ENCODE measurements around the gene GPR101.

Gene GPR101, protein sequence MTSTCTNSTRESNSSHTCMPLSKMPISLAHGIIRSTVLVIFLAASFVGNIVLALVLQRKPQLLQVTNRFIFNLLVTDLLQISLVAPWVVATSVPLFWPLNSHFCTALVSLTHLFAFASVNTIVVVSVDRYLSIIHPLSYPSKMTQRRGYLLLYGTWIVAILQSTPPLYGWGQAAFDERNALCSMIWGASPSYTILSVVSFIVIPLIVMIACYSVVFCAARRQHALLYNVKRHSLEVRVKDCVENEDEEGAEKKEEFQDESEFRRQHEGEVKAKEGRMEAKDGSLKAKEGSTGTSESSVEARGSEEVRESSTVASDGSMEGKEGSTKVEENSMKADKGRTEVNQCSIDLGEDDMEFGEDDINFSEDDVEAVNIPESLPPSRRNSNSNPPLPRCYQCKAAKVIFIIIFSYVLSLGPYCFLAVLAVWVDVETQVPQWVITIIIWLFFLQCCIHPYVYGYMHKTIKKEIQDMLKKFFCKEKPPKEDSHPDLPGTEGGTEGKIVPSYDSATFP

GRCh38 chrX:137033774-137034507 lies at the start of gene GPR101:
TSS of gene GPR101 (minus strand) at chrX:137033995. CDS start at chrX:137031674, 2,321 bp downstream.
- DNase-seq: no peak

DNA sequence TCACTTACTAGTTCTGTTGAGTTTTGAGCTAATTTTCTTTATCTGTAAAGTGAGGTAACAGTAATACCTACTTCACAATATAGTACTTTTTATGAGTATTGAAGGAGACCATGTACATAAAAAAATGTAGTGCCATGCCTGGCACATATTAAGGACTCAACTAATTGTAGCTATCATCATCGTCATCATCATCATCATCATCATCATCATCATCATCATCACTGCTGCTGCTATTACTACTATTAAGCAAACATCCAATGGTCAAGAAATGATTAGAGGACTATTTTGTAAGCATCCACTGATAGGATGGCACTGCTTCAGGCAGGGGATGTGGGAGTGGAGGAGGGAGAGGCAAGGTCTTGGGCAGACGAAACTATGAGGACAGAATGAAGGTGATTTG lies 47.4 kb upstream of the GPR101 start:
- DNase-seq: no peak

- DNase-seq: no peak
Observed at GRCh38 chrX:137072396-137072795, 38.6 kb upstream of the GPR101 start.

DNA sequence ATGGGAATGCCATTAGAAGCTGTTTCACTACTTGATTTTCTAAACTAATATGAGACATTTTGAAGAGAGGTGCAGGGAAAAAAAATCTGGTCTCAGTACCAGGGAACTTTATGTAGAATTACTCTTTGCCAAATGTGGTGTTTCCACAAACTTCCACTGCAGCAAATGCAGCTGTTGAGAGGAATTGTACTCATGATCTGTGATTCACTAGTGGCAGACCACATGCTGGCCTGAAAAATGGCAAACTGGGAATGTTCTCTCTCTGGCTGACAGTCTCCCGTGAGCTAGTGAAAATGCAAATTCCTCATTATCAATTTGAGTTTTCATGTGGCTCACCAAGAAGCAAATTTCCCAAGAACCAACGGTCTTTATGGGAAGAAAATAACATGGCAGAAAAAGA lies 37.8 kb upstream of the GPR101 start:
- DNase-seq: no peak

GRCh38 chrX:137067147-137067546 lies 33.4 kb upstream of the GPR101 start:
- DNase-seq: no peak

- no peak for DNase-seq
Observed at GRCh38 chrX:137062915-137063617, 29.3 kb upstream of the GPR101 start.

DNA sequence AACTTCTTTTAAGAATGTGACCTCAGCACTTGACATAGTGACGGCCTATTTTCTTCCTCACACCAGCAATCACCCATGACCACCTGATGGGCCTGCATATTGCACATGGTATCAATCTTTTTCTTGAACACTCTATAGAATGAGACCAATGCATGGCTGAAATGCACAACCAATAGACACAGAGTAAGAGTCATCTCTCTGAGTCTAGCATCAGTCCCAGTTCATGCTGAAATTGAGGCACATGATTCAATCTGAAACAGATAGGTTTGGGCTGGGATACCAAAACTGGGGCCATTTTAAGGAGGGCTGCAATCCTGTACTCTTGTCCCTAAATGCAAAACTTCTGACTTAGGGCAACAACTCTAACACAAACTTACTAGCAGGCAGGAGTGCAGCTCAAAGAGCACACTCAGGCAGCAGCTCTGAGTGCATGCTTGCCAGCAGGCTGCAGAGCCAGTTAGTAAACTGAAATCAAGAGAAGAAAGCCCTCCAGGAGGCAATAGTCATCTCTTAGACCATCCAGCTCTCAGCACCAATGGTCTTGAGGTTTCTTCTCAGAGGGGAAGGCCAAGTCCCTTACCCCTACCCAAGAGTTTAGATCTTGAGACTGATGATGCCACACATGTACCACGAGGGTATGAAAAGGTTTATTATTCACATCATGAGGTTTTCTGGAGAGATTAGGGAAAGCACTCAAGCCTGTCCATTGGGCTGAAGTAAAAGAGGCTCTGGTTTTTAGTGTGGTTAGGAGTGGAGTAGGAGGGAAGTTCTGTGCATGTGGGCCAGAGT lies 24.7 kb upstream of the GPR101 start:
- no peak for DNase-seq

DNA sequence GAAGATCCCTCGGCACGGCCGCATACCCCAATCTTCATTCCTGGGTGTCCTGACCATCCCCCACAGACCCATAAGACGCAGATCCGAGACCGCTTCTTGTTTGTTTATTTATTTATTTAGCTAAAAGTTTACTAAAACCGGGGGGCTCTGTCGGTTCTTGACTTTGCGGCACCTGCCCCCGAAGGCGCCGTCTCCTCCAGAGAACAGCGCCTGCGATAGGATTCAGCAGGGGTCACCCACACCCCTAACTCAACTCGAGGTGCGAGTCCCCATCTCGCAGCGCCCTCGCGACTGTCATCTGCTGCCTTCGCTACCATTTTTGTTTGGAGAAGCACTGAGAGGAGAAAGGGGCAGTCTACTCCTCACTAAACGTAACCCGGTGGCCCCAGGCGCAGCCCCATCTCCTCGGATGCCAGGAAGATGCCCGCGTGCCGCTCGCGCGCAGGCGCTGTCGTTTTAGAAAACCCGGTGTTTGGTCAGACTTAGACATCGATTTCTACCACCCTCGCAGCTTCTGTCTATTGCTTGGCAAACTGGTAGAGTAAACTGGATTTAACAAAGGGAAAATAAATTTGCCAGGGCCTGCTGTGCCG lies 18.9 kb upstream of the GPR101 start:
- no peak for DNase-seq

DNA sequence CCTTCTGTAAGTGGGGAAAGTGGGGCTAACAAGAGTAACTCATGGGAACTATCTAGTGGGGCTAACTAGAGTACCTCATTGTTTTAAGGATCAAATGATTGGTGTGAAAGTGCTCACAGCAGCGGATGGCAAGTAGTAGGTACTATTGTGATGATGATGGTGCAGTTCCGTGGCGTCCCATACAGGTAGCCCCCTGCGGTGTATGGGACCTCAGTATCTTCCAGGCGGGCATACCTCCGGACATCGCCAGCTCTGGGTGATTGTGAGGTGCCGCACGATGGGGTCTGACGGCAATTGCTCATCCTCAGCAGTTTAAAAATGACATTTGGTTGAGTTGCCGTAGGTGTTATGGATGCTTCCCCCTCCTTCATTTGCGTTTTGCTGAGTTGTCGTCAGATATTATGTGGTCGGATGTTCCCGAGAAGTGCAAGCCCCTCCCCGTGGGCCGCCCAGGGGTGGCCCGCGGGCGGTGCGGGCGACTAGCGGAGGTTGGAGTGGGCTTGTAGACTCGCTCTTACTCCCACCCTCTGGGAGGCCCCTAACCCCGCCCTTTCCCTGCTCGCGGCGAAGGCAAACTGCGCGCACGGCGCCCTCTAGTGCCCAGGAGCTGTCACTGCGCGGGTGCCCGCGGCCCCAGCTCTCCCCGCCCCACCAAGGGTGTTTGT lies 18.3 kb upstream of the GPR101 start:
- DNase-seq: peak; percentile 5

GRCh38 chrX:137044893-137045292 lies 11.1 kb upstream of the GPR101 start:
- no peak for DNase-seq

DNA sequence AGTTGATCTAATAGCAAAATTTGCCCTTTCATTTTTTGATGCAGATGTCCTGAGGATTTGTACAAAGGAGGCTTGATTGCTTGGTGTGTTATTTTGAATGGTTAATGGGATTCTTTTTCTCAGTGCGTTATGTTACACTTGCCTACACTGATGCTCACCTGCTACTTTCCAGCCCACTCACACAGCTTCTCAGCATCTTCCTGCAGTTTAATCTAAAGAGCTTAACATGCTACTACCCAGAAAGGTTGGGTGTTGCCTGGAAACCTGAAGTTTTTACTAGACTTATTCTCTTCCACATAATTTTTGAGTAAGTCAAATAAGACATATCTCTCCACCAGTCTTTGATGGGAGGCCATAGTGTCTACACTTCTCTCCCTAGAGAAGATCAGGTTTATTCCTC lies 9.9 kb upstream of the GPR101 start:
- DNase-seq: no peak

- DNase-seq: no peak
Observed at GRCh38 chrX:137041329-137041728, 7.5 kb upstream of the GPR101 start.

GRCh38 chrX:137040113-137040794 lies 6.5 kb upstream of the GPR101 start:
- DNase-seq: no peak

DNA sequence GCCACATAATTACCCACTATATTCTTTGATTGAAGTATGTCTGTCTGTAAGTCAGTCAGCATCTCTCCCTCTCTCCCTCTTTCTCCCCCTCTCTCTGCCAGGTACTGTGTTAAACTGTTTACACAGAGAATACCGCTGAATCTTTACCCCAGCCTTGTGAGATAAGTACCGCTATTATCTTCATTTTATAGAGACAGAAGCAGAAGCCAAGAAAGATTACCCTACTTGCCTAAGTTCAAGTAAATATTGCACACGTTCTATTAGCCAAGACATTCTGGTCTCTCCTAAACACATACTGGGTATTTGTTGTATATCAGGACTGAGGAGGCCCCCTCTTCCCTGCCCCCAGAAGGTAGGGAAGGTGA lies 695 bp upstream of the GPR101 start:
- no peak for DNase-seq

DNA sequence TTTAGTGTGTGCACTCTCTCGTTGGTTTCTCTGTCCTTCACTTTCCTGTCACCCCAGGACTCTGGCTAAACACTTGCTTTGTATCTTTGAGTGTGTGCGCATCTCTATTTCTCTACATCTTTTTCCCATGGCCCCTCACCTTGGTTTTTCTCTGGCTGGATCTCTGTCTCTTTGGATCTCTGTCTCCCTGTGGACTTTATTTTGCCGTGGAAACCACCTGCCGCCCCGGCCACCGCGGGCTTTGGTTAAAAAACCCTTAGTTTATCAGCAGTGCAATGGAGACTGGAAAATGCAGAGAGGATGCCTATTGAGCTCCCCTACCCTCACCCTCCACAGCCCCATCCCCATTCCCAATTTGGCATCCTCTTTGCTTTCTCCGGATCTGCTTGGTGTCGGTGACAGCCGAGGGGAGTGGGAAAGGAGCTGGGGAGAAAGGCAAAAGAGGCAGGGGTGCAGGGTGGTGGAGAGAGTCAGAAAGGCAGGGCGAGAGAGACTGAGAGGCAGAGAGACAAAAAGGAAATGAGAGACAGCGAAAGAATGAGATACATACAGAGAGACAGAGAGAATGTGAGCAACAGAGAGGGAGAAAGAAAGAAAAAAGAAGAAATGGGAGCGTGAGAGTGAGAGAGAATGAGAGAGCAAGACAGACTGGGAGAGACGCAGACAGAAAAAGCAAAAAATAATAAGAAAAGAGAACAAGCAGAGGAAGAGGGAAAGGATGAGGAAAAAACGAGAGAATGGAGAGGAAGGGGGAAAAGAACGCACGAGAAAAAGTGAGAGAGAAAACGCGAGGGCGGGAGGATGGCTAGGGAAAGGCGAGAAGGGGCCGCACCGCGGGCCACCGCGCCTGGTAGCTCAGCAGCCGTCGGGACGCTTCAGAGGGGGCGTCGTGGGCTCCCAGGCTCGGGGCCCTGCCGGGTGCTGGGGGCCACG lies 688 bp downstream of the GPR101 start:
- DNase-seq: no peak

GRCh38 chrX:137032341-137032694 lies 1.5 kb downstream of the GPR101 start:
- DNase-seq: no peak

GRCh38 chrX:137031517-137032340 lies 2.1 kb downstream of the GPR101 start:
- no peak for DNase-seq

- DNase-seq: no peak
Observed at GRCh38 chrX:137031039-137031438, 2.8 kb downstream of the GPR101 start.

DNA sequence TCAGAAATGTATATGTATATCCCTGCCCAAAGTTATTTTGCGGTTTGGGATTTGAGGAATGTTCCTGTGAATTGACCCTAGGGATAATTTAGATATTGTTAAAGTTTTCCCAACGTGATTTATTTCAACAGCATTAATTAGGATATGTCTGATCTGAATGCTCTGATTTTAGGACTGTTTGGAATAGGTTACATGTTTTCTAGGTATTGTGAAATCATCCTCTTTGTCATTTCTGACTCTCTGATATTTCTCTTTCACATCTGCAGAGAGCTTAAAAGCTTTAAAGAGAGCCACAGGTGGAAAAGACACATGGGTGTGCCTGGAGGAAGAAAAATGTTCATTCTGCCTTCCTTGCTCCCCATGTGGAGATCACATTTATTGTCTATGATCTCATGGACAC lies 5.1 kb downstream of the GPR101 start:
- DNase-seq: no peak
